ENCODE data around the gene EHD1. TPM values are rescaled to one million over a fixed set of nuclear protein-coding genes. Genes with fewer than 3 reads are reported as not detected.

EHD1 gene
- total RNA-seq, 2 experiments from 2014 or later, result 187 to 195 TPM

DNA sequence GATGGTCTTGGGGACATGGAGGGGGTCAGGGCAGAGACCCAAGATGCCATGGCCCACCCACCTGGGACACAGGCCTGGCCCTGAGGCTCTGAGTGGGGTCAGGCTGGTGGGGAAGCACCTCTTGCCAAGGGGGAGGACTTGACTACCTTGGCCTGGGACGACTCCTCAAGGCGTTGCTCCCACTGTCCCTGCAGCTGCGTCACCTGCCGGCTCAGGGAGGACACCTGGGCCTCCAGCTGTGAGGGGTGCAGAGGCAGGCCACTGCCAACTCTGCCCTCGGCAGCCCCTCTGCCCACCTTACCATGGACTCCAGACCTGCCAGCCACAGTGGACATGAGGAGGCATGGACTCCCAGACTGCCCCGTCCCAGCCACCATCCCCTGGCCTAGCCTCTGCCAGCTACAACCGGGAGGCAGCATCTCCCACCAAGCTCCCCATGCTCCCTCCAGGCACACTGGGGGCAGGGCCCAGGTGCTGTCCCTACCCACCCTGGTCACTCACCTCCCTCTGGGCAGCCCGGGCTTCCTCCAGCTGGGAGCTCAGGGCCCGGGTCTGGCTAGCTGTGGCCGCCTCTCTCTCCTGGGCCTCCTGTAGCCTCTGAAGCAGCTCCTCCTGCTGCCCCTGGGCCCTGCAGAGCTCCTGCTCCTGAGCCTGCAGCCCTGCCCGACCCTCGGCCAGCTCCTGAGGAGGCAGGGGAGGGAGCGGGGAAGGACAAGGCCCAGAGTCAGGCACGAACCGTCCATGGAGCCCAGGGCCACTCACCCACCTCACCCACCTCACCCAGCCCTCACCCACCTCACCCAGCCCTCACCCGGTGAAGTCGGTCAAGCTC lies 42.6 kb downstream of the EHD1 start:
- H3K4me3 Mint-ChIP-seq, result no peak overlapping the region

DNA sequence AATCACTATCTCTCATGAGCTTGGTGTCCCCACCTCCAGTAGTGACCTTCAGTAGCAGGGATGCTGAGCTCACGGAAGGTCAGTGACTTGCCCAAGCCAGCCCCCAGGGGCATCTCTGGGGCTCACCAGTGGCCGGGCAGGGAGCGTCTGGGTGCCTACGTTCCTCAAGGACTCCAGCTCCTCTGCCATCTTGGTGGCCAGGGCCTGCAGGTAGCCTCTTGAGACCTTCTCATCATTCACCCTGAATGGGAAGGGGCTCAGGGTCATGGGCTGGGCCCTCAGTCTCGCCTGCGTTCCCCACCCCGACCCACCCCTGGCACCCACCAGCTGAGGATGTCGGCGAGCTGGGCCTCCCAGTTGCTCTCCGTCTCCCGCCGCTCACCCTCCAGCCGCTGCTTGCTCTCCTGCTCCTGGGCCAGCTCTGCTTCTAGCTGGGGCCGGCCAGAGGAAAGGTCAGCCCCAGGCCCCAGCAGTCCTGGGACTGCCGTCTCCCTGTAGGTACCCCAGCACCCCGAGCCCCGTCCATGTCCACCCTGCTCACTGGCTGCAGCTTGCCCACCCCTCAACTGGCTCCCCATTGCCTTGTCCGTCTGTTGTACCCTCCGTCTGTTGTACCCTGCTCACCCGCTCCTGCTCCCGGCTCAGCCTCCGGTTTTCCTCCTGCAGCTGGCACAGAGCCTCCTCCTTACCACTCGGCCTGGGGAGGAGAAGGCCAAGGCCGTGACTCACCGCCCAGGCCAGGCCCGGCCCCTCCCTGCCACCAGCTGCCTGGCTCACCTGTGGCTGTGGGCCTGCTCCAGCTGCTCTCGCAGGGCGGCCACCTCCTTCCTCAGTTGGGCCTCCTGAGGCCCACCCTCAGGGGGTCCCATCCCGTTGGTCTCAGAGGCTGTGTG lies 43.5 kb downstream of the EHD1 start:
- ATAC-seq (ENCODE audit: low read depth), result no peak
- H3K27ac Mint-ChIP-seq, result no peak overlapping the region
- DNase-seq, result no peak
- peaks cover 4% of the 10 kb centered on the region for H3K4me1 Mint-ChIP-seq
- H3K4me3 Mint-ChIP-seq, result no peak overlapping the region
- POLR2A ChIA-PET, result no interaction called here
- H3K36me3 Mint-ChIP-seq, result no peaks in the 10 kb centered on the region
- no peaks in the 10 kb centered on the region for H3K9me3 Mint-ChIP-seq
- no peaks in the 10 kb centered on the region for H3K27me3 Mint-ChIP-seq

More for the DNA sequence above, 42.6 kb downstream of the EHD1 start:
- ATAC-seq (ENCODE audit: low read depth) (no peak), DNase-seq (no peak)
- peaks cover 4% of the 10 kb centered on the region for H3K4me1 Mint-ChIP-seq
- no peaks in the 10 kb centered on the region for H3K27me3 Mint-ChIP-seq
- H3K9me3 Mint-ChIP-seq, result no peaks in the 10 kb centered on the region
- no peaks in the 10 kb centered on the region for H3K36me3 Mint-ChIP-seq
- POLR2A ChIA-PET, result interaction anchor here (0.6 to 1.3 kb wide), 2 partner anchors 9 to 10 kb away, joined by 5 to 6 read pairs; partner anchors contain the start of gene CDC42BPG
- no peak overlapping the region for H3K27ac Mint-ChIP-seq

DNA sequence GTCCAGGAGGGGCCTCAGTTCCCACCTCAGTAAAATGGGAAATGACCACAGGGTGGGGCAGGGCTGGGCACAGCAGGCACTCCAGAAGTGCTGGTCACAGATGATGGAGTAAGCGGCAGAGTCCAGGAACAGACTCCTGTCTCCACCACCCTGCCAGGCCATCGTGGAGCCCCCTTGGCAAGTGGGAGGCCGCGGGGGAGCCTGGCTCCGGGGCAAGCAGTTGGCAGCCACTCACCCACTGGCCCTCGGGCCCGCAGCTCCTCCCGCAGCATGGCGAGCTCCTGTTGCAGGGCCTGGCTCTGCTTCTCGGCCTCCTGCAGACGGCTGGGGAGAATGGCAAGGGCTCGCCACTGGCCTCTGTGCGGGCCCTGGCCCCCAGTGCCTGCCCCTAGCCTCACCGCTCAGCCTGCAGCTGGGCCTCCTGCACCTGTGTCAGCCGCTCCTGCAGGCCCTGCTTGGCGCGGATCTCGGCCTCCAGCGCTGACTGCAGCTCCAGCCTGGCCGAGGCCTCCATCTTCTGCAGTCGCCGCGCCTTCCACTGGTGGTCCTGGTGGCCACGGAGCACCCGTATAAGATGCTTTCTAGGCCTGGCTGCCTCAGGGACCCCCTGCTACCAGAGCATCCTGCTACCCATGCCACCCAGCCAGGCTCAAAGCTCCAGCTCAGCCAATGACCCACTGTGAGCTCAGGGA lies 44.2 kb downstream of the EHD1 start:
- Mint-ChIP-seq H3K27ac (no peak overlapping the region), H3K27me3 (no peaks in the 10 kb centered on the region), H3K4me3 (no peak overlapping the region), H3K4me1 (peaks cover 4% of the 10 kb centered on the region), H3K36me3 (no peaks in the 10 kb centered on the region), H3K9me3 (no peaks in the 10 kb centered on the region)
- ATAC-seq (ENCODE audit: low read depth) (no peak), DNase-seq (no peak)
- POLR2A ChIA-PET, result no interaction called here

DNA sequence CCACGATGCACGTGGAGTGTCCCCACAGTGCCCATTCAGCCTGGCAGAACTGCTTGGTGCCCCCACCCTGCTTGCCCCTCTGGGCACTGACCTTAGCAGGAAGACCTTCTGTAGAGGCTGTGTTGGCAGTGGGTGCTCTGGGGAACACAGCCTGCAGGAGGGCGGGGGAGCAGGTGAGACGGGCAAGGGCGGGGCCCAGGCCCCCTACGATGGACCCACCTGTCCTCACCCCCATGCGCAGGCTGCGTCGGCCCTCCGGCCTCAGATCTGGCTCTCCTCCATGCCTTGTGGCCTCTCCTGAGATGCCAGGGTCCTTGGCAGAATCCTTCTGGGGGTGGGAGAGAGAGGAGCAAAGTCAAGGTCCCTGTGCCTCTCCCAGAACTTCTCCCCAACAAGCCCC lies 44.9 kb downstream of the EHD1 start:
- Mint-ChIP-seq H3K9me3 (no peaks in the 10 kb centered on the region), H3K4me1 (peaks cover 4% of the 10 kb centered on the region), H3K36me3 (no peaks in the 10 kb centered on the region), H3K4me3 (no peak overlapping the region), H3K27me3 (no peaks in the 10 kb centered on the region), H3K27ac (no peak overlapping the region)
- POLR2A ChIA-PET, result no interaction called here
- no peak for ATAC-seq (ENCODE audit: low read depth)
- no peak for DNase-seq

DNA sequence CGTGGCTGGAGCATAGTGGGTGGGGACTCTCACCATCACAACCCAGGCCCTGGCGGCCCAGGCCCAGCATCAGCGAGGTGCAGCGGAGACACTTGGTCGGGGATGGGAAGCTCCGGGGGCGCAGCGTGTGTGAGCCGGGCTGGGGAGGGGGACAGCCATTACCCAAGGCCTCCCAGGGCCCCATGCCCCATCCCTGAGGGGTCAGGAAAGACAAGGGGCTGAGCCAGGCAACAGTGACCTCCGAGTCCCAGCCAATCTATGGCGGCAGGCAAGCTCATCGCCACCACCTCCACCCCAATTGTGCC lies 45.3 kb downstream of the EHD1 start:
- Mint-ChIP-seq H3K27me3 (no peaks in the 10 kb centered on the region), H3K4me1 (peaks cover 4% of the 10 kb centered on the region)
- POLR2A ChIA-PET, result no interaction called here

DNA sequence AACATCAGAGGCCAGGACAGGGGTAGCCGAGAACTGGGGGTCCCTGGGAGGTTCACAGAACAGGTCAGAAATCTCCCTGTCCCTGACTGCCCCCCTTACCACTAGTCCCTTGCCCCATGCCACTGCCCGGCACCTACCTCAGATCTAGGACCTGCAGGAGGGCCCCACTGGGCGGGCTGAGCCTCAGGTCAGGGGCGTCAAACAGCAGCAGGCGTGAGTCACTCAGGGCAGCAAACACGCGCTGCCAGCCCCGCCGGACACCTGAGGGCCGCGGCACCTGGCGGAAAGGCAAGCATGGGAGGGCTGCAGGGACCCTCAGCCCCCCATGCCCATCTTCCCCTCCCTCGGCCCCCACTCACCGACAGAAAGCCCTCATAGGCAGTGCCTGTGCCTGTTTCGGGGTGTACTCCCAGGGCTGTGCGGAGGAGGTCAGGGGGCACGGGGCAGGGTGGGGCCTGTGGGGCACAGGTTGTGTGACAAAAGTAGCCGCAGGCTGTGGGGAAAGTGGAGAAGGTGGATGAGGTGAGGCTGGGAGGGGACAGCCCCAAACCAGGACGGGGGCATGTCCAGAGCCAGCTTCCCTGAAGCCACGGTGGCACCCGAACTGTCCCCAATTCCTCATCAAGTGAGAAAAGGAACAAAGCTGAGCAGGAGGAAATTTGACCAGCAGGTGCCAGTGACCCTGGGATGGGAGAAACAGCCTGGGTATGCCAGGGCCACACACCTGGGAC lies 45.8 kb downstream of the EHD1 start:
- Mint-ChIP-seq H3K4me3 (no peak overlapping the region), H3K27me3 (no peaks in the 10 kb centered on the region), H3K27ac (no peak overlapping the region), H3K36me3 (no peaks in the 10 kb centered on the region), H3K9me3 (no peaks in the 10 kb centered on the region), H3K4me1 (peaks cover 4% of the 10 kb centered on the region)
- ATAC-seq (ENCODE audit: low read depth) (no peak), DNase-seq (no peak)
- POLR2A ChIA-PET, result no interaction called here

More for the DNA sequence above, 45.3 kb downstream of the EHD1 start:
- no peak overlapping the region for H3K4me3 Mint-ChIP-seq
- no peak for ATAC-seq (ENCODE audit: low read depth)
- DNase-seq, result no peak
- no peaks in the 10 kb centered on the region for H3K36me3 Mint-ChIP-seq
- no peaks in the 10 kb centered on the region for H3K9me3 Mint-ChIP-seq
- H3K27ac Mint-ChIP-seq, result no peak overlapping the region

DNA sequence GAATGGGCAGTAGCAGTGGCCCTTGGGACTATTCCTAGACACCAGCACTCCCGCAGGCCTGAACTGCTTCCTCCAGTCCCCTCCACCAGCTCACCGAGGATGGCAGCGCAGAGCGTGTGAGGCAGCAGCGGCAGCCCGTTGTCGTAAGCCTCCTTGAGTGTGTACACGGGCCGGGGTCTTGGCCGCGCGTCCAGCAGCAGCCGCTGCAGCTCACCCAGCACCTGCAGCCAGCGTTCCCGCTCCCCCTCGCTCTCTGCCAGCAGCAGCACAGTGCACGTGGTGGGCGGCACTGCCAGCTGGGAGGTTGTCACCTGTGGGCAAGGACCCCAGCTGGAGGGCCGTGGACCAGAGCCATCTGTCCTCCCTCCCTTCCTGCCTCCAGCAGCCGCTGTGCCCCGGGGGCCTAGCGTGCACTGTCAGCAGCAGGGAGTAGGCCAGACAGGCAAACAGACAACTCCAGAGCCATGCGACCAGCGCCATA lies 47.0 kb downstream of the EHD1 start:
- ATAC-seq (ENCODE audit: low read depth), result no peak
- Mint-ChIP-seq H3K36me3 (no peaks in the 10 kb centered on the region), H3K27me3 (no peaks in the 10 kb centered on the region), H3K9me3 (no peaks in the 10 kb centered on the region), H3K27ac (no peak overlapping the region), H3K4me1 (no peaks in the 10 kb centered on the region), H3K4me3 (no peak overlapping the region)
- DNase-seq, result no peak
- POLR2A ChIA-PET, result no interaction called here

DNA sequence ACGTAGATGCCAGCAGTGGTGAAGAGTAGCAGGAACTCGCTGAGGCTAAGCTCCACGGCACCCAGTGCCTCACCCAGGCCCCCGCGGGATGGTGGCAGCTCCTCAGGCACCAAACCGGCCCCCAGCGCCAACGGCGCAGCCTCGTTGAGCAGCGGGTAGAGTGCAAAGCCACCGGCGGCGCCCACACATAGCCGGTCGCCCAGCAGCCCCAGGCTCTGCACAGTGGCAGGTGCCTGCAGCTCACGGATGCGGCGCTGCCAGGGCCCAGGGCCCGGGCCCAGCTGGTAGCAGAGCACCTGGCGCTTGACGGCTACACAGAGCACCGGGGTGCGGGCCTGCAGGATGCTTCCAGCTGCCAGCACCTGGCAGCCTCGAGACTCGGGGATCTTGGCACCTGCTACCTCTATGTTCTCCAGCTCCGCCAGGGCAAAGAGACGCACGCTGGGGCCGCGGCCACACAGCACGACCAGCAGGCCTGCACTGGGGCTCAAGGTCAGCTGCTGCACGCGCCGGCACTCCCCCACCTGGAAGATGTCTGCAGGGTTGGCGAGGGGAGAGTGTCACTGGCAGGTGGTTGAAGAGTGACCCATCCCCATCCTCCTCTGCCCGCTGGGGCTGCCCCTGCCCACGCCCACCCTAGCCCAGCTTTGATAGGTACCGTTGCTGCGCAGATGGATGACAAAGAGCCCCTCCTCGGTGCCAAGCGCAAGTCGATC lies 48.7 kb downstream of the EHD1 start:
- Mint-ChIP-seq H3K27ac (no peak overlapping the region), H3K36me3 (no peaks in the 10 kb centered on the region), H3K27me3 (no peaks in the 10 kb centered on the region), H3K9me3 (no peaks in the 10 kb centered on the region), H3K4me3 (no peak overlapping the region), H3K4me1 (no peaks in the 10 kb centered on the region)
- ATAC-seq (ENCODE audit: low read depth), result no peak
- no peak for DNase-seq
- POLR2A ChIA-PET, result no interaction called here

DNA sequence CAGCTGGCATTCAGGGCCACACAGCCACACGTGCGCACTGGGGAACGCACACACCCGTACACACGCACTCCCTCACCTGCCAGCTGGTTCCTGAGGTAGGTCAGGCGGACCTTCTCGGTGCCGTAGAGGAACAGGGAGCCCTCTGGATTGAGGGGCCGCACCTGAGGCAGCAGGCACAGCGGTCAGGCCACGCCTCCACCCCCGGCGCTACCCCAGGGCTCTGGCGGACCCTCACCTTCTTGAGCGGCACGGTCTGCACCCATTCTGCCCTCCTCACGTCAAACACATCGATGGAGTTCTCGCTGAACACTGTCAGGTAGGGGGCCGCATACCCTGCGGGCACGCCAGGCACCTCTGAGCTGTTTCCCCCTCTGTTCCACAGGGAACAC lies 51.0 kb downstream of the EHD1 start:
- no peak overlapping the region for H3K27ac Mint-ChIP-seq
- DNase-seq, result no peak
- POLR2A ChIA-PET, result no interaction called here
- no peaks in the 10 kb centered on the region for H3K4me1 Mint-ChIP-seq
- ATAC-seq (ENCODE audit: low read depth), result no peak
- no peaks in the 10 kb centered on the region for H3K9me3 Mint-ChIP-seq
- H3K27me3 Mint-ChIP-seq, result no peaks in the 10 kb centered on the region
- H3K36me3 Mint-ChIP-seq, result no peaks in the 10 kb centered on the region
- no peak overlapping the region for H3K4me3 Mint-ChIP-seq

DNA sequence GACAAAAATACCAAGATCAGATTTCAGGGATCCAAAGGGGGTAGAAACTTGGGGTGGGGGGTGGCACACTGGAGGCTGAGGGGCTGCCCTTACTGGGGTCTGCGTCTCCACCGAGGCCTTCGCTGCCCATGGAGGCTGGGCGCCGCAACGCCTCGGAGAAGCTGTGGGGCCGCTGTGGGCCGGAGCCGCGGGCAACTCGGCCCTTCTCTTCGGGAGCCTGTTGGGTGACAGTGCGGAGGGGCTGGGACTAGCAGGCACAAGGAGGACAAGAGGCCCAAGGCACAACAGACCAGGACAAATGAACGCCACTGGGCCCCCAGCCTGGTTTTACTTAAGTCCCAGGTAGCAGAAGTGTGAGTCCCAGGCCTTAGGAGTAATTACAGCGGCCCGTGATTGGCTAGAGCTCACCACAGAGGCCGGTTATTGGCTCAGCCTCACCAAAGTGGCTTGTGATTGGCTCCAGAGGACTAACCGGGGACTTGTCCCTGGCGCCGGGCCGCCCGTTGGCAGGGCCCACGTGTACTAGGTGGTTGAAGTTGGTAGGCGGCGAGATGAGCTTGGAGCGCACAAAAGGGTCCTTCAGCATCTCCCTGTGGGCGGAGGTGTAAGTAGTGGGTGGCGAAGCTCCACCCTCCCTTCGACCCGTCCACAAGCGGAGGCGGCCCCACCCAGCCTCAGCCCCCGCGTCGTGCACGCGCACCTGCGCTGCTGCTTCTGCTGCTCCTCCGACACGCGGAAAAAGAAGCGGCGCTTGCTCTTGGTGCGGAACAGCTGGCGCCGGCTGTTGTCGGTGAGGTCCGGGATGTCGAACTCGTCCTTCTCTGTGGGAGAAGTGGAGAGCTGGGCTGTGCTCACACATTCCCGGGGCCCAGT lies 51.6 kb downstream of the EHD1 start:
- Mint-ChIP-seq H3K4me1 (no peaks in the 10 kb centered on the region), H3K9me3 (no peaks in the 10 kb centered on the region), H3K27ac (no peak overlapping the region), H3K27me3 (no peaks in the 10 kb centered on the region), H3K36me3 (no peaks in the 10 kb centered on the region), H3K4me3 (no peak overlapping the region)
- POLR2A ChIA-PET, result interaction anchor here (0.7 kb wide), 1 partner anchor 10 kb away, joined by 5 read pairs; no protein-coding TSS in a partner anchor
- ATAC-seq (ENCODE audit: low read depth) (no peak), DNase-seq (no peak)

DNA sequence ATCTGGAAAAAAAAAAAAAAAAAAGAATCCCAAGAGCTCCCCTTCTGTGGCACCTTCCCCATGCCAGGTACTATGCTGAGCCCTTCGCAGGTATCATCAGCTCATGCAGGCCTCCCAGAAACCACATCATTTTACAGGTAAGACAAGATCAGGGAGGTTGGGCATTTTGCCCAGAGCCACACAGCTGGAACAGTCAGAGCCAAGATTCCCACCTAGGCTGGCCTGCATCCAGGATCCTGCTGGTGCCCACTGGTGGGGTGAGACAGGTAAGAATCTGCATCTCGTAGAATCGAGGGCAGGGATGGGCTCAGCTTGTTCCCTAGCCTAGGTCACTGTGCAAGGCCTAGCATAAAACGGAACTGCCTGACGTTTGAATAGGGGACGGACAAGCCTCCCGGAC lies 52.4 kb downstream of the EHD1 start:
- POLR2A ChIA-PET, result interaction anchor here (0.7 kb wide), 1 partner anchor 10 kb away, joined by 5 read pairs; no protein-coding TSS in a partner anchor
- no peaks in the 10 kb centered on the region for H3K36me3 Mint-ChIP-seq

More for the DNA sequence above, 52.4 kb downstream of the EHD1 start:
- Mint-ChIP-seq H3K4me3 (no peak overlapping the region), H3K27ac (no peak overlapping the region), H3K4me1 (no peaks in the 10 kb centered on the region), H3K27me3 (no peaks in the 10 kb centered on the region), H3K9me3 (no peaks in the 10 kb centered on the region)
- ATAC-seq (ENCODE audit: low read depth), result no peak
- no peak for DNase-seq
